Gastrocnemius medialis (tissue), 4 donors: ENCODE measurements around the gene ARAP2.

Source experiments
- CTCF ChIP-seq, 5 experiments: fragments of 450-650 bp in 3 of 5; fragments of 200-600 bp in 2 of 5; sonication (generic) in 2 of 5; IDR thresholded peaks in 4 of 5; conservative IDR thresholded peaks in 1 of 5; 1 replicate in 4 of 5; 2 replicates in 1 of 5; pipeline ENCODE4 v1.5.1; 2016 to 2019; ENCODE audit warnings: antibody characterized with exemption in 5 of 5, mild to moderate bottlenecking in 3 of 5, moderate library complexity in 3 of 5
- POLR2A ChIP-seq, 2 donors: fragments of 450-650 bp; IDR thresholded peaks; one replicate each; pipeline ENCODE4 v1.6.1; 2017; ENCODE audit warnings: antibody characterized with exemption in 2 of 2, mild to moderate bottlenecking in 2 of 2, moderate library complexity in 2 of 2

- TF ChIP-seq CTCF (IDR thresholded peaks at IDR 0.05 in 4 of 5, conservative IDR thresholded peaks at IDR 0.05 in 1 of 5) (no peak), POLR2A (IDR thresholded peaks at IDR 0.05) (no peak)
Observed at GRCh38 chr4:36220776-36221175, 23.5 kb downstream of the ARAP2 start.
